GM12878 (cell line): ENCODE results near the gene CCDC88C.

Experiments
- CTCF ChIP-seq, 3 experiments: IDR thresholded peaks in 2 of 3; conservative IDR thresholded peaks in 1 of 3; 2 replicates each; pipeline ENCODE4 v1.5.1; 2011; ENCODE audit warnings: low read depth in 3 of 3, low read length in 3 of 3, mild to moderate bottlenecking in 3 of 3, control low read depth in 2 of 3, moderate library complexity in 2 of 3, inconsistent platforms in 1 of 3, mixed read lengths in 1 of 3; ENCODE audit not compliant: control insufficient read depth in 2 of 3, insufficient read depth in 1 of 3; ENCODE audit errors: extremely low read depth in 1 of 3
- GABPA ChIP-seq: IDR thresholded peaks from 2 replicates; pipeline ENCODE4 v1.6.1; 2014; ENCODE audit warnings: antibody characterized with exemption, low read depth, mild to moderate bottlenecking, inconsistent platforms
- MAX ChIP-seq: IDR thresholded peaks from 2 replicates; pipeline ENCODE4 v1.6.1; 2012; ENCODE audit warnings: low read depth, low read length, improper control_type of control experiment
- MTA3 ChIP-seq: IDR thresholded peaks from 2 replicates; pipeline ENCODE4 v1.6.1; 2012; ENCODE audit warnings: low read length, inconsistent platforms, borderline replicate concordance
- NFIC ChIP-seq: IDR thresholded peaks from 2 replicates; pipeline ENCODE4 v1.6.1; 2012; ENCODE audit warnings: low read depth, mild to moderate bottlenecking, inconsistent platforms, low read length, moderate library complexity
- POLR2A ChIP-seq: IDR thresholded peaks from 2 replicates; pipeline ENCODE4 v1.6.1; 2011; ENCODE audit warnings: low read depth, mild to moderate bottlenecking, low read length
- RELA ChIP-seq: fragments of 450-650 bp; IDR thresholded peaks from 2 replicates; pipeline ENCODE4 v1.8.0; 2014; ENCODE audit warnings: borderline replicate concordance; ENCODE audit not compliant: partially characterized antibody
- SIN3A ChIP-seq: IDR thresholded peaks from 2 replicates; pipeline ENCODE4 v1.6.1; 2012; ENCODE audit warnings: low read depth, low read length, improper control_type of control experiment
- ZNF274 ChIP-seq: IDR thresholded peaks from one replicate; pipeline ENCODE4 v1.8.0; 2011; ENCODE audit not compliant: insufficient read length, insufficient read depth
- TF ChIP-seq, protein P1 (sequence below): fragments of 450-650 bp; IDR thresholded peaks from 2 replicates; pipeline ENCODE4 v1.6.1; 2016; ENCODE audit warnings: mild to moderate bottlenecking, moderate library complexity, borderline replicate concordance

- TF ChIP-seq CTCF (IDR thresholded peaks at IDR 0.05 in 2 of 3, conservative IDR thresholded peaks at IDR 0.05 in 1 of 3; ENCODE audit: control insufficient read depth in 2 of 3, extremely low read depth in 1 of 3, insufficient read depth in 1 of 3, low read depth in 3 of 3, low read length in 3 of 3): no peak
- TF ChIP-seq NFIC: no peak
- TF ChIP-seq MTA3: no peak
- TF ChIP-seq POLR2A: no peak
- TF ChIP-seq GABPA: no peak
- TF ChIP-seq RELA: no peak
- TF ChIP-seq, protein P1, sequence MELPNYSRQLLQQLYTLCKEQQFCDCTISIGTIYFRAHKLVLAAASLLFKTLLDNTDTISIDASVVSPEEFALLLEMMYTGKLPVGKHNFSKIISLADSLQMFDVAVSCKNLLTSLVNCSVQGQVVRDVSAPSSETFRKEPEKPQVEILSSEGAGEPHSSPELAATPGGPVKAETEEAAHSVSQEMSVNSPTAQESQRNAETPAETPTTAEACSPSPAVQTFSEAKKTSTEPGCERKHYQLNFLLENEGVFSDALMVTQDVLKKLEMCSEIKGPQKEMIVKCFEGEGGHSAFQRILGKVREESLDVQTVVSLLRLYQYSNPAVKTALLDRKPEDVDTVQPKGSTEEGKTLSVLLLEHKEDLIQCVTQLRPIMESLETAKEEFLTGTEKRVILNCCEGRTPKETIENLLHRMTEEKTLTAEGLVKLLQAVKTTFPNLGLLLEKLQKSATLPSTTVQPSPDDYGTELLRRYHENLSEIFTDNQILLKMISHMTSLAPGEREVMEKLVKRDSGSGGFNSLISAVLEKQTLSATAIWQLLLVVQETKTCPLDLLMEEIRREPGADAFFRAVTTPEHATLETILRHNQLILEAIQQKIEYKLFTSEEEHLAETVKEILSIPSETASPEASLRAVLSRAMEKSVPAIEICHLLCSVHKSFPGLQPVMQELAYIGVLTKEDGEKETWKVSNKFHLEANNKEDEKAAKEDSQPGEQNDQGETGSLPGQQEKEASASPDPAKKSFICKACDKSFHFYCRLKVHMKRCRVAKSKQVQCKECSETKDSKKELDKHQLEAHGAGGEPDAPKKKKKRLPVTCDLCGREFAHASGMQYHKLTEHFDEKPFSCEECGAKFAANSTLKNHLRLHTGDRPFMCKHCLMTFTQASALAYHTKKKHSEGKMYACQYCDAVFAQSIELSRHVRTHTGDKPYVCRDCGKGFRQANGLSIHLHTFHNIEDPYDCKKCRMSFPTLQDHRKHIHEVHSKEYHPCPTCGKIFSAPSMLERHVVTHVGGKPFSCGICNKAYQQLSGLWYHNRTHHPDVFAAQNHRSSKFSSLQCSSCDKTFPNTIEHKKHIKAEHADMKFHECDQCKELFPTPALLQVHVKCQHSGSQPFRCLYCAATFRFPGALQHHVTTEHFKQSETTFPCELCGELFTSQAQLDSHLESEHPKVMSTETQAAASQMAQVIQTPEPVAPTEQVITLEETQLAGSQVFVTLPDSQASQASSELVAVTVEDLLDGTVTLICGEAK: no peak
- no peak for TF ChIP-seq ZNF274
- TF ChIP-seq SIN3A: no peak
- no peak for TF ChIP-seq MAX
Observed at GRCh38 chr14:91238085-91238484, 179.5 kb downstream of the CCDC88C start.
